NCI-H1417 treated with DMSO at 0.1 percent for 48 hours (cell line): ENCODE data around the gene TMEM244.
"Not testable (repeated sequence)": the region's sequence is repeated elsewhere in the genome, so short reads cannot be mapped to it uniquely, and the experiment has no call there.

Experiments used
- DNase-seq: peaks from one replicate; lab custom pipeline; 2025; lab: John Stamatoyannopoulos, UW

TMEM244 gene

GRCh38 chr6:129807141-129807540 lies 54.0 kb downstream of the TMEM244 start:
- not testable (repeated sequence) for DNase-seq

DNA sequence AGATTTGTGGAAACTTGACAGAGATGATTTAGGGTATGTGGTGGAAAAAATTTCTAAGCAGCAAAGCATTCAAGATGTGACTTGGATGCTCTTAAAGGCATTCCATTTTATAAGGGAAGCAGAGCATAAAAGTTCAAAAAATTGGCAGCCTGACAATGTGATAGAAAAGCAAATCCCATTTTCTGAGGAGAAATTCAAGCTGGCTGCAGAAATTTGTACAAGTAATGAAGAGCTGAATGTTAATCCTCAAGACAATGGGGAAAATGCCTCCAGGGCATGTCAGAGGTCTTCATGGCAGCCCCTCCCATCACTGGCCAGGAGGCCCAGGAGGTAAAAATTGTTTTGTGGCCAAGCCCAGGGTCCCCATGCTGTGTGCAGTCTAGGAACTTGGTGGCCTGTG lies 58.2 kb downstream of the TMEM244 start:
- DNase-seq, result not testable (repeated sequence)

- DNase-seq, result no peak
Measured at GRCh38 chr6:129801909-129802308, 59.2 kb downstream of the TMEM244 start.

DNA sequence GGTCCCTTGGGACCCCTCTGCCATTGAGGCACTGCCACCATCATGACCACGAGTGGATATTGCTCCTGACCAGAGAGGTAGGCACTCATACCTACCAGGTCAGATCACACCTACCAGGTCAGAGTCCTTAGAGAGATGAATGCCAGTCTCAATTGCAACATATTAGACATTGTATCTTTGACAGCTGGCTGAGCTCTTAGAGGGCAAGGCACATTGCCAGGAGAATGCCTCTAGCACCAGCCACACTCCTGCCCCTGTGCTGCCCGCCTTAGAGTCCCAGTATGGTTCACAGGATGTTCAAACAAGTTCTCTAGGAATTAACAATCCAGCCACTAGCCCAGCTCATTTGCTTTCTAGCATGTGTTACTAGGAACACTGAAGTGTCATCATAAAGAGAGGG lies 65.9 kb downstream of the TMEM244 start:
- no peak for DNase-seq

- DNase-seq, result no peak
Measured at GRCh38 chr6:129793447-129793846, 67.7 kb downstream of the TMEM244 start.

GRCh38 chr6:129792049-129792448 lies 69.1 kb downstream of the TMEM244 start:
- no peak for DNase-seq

GRCh38 chr6:129790785-129791184 lies 70.3 kb downstream of the TMEM244 start:
- no peak for DNase-seq

DNA sequence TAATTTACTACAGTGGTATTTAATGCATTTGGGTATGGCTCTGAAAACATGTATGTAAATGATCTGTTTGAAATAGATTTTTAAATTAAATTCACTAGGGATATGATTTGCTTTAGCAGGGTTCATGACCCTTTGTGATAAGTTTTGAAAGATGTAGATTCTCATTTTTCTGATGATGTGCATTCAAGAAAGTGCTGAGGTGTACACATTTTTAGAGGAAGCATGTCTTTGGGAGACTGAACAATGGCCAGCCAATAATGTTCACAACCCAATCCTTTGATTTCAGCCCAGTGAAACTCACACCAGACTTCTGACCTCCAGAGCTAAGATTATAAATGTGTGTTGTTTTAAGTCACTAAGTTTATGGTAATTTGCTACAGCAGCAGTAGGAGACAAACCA lies 71.1 kb downstream of the TMEM244 start:
- no peak for DNase-seq

GRCh38 chr6:129787816-129788215 lies 73.3 kb downstream of the TMEM244 start:
- DNase-seq, result no peak

DNA sequence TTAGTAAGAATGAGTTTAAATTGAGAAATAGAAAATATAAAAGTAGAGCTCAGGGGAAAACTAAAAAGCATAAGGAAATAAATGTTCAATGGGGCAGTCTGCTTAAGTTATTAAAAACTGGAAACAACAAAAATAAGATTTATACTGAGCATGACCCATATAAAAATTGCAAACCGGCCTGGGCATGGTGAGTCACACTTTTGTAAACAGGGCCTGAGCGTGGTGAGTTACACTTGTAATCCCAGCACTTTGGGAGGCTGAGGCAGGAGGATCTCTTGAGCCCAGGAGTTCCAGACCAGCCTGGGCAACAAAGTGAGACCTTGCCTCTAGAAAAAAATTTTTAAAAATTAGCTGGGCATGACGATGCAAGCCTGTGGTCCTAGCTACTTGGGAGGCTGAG lies 74.6 kb downstream of the TMEM244 start:
- no peak for DNase-seq

- no peak for DNase-seq
Measured at GRCh38 chr6:129785756-129786135, 75.4 kb downstream of the TMEM244 start.

GRCh38 chr6:129785047-129785755 lies 75.9 kb downstream of the TMEM244 start:
- DNase-seq, result no peak
